ENCODE data around the gene IPO11. TPM values are rescaled to one million over a fixed set of nuclear protein-coding genes. Genes with fewer than 3 reads are reported as not detected.

Gene IPO11
- total RNA-seq, 1 experiment from 2014 or later: 66.5 TPM

GRCh38 chr5:62419609-62420008 lies 7.0 kb downstream of the IPO11 start:
- intact Hi-C loops (cut with micrococcal nuclease; ENCODE audit: unreplicated experiment): no loop called here
- CTCF ChIA-PET: no interaction called here

GRCh38 chr5:62421414-62421813 lies 8.9 kb downstream of the IPO11 start:
- H3K27ac ChIP-seq (ENCODE audit: low read depth, low read length, poor library complexity, severe bottlenecking): no peak overlapping the region
- H3K9me3 ChIP-seq (ENCODE audit: low read depth, low read length, poor library complexity, severe bottlenecking): no peaks in the 10 kb centered on the region
- no peak for DNase-seq (ENCODE audit: low spot score)
- no TSS peak for BruUV-seq (replicated peaks)
- CTCF ChIA-PET: no interaction called here
- no peaks in the 10 kb centered on the region for H3K4me1 ChIP-seq (ENCODE audit: insufficient read depth, low read length, poor library complexity, severe bottlenecking)
- no peaks in the 10 kb centered on the region for H3K36me3 ChIP-seq (ENCODE audit: insufficient read depth, low read length, poor library complexity, severe bottlenecking)
- POLR2A ChIA-PET (ENCODE audit: low non-redundant PET): no interaction called here
- no peak overlapping the region for H3K4me3 ChIP-seq (ENCODE audit: low read depth, low read length, poor library complexity, severe bottlenecking)
- intact Hi-C loops (cut with micrococcal nuclease; ENCODE audit: unreplicated experiment): no loop called here
- H3K27me3 ChIP-seq (replicated peaks; ENCODE audit: insufficient read depth, low read depth, low read length, poor library complexity): no peaks in the 10 kb centered on the region
- no peak for TF ChIP-seq EZH2 (IDR thresholded peaks at IDR 0.05; ENCODE audit: borderline replicate concordance, low read depth, low read length, poor library complexity, severe bottlenecking)
- TF ChIP-seq CTCF (conservative IDR thresholded peaks at IDR 0.05; ENCODE audit: low read depth, low read length): no peak

More at GRCh38 chr5:62419609-62420008, 7.0 kb downstream of the IPO11 start:
- TF ChIP-seq CTCF (conservative IDR thresholded peaks at IDR 0.05; ENCODE audit: low read depth, low read length): no peak
- no peak for TF ChIP-seq EZH2 (IDR thresholded peaks at IDR 0.05; ENCODE audit: borderline replicate concordance, low read depth, low read length, poor library complexity, severe bottlenecking)
- Histone ChIP-seq H3K27ac (ENCODE audit: low read depth, low read length, poor library complexity, severe bottlenecking) (no peak overlapping the region), H3K4me3 (ENCODE audit: low read depth, low read length, poor library complexity, severe bottlenecking) (no peak overlapping the region), H3K9me3 (ENCODE audit: low read depth, low read length, poor library complexity, severe bottlenecking) (no peaks in the 10 kb centered on the region), H3K36me3 (ENCODE audit: insufficient read depth, low read length, poor library complexity, severe bottlenecking) (no peaks in the 10 kb centered on the region), H3K4me1 (ENCODE audit: insufficient read depth, low read length, poor library complexity, severe bottlenecking) (no peaks in the 10 kb centered on the region), H3K27me3 (replicated peaks; ENCODE audit: insufficient read depth, low read depth, low read length, poor library complexity) (no peaks in the 10 kb centered on the region)
- POLR2A ChIA-PET (ENCODE audit: low non-redundant PET): no interaction called here
- DNase-seq (ENCODE audit: low spot score): no peak
- no TSS peak for BruUV-seq (replicated peaks)

- DNase-seq (ENCODE audit: low spot score): no peak
- TF ChIP-seq EZH2 (IDR thresholded peaks at IDR 0.05; ENCODE audit: borderline replicate concordance, low read depth, low read length, poor library complexity, severe bottlenecking): no peak
- no peak for TF ChIP-seq CTCF (conservative IDR thresholded peaks at IDR 0.05; ENCODE audit: low read depth, low read length)
- Histone ChIP-seq H3K4me1 (ENCODE audit: insufficient read depth, low read length, poor library complexity, severe bottlenecking) (no peaks in the 10 kb centered on the region), H3K27ac (ENCODE audit: low read depth, low read length, poor library complexity, severe bottlenecking) (no peak overlapping the region), H3K27me3 (replicated peaks; ENCODE audit: insufficient read depth, low read depth, low read length, poor library complexity) (no peaks in the 10 kb centered on the region), H3K9me3 (ENCODE audit: low read depth, low read length, poor library complexity, severe bottlenecking) (no peaks in the 10 kb centered on the region), H3K4me3 (ENCODE audit: low read depth, low read length, poor library complexity, severe bottlenecking) (no peak overlapping the region), H3K36me3 (ENCODE audit: insufficient read depth, low read length, poor library complexity, severe bottlenecking) (no peaks in the 10 kb centered on the region)
- ChIA-PET CTCF (no interaction called here), POLR2A (ENCODE audit: low non-redundant PET) (no interaction called here)
- intact Hi-C loops (cut with micrococcal nuclease; ENCODE audit: unreplicated experiment): no loop called here
- BruUV-seq (replicated peaks): no TSS peak
These were observed 12.2 kb downstream of the IPO11 start for GRCh38 chr5:62424763-62425162.

Data from A673 (cell line).